K562 (cell line): Measurements from ENCODE around the gene SNX10. TPM values are rescaled to one million over a fixed set of nuclear protein-coding genes. Genes with fewer than 3 reads are reported as not detected.

Source experiments
- ATAC-seq: fragments of 200-7000 bp; cut with Tn5 transposase; 3 replicates; pipeline ENCODE4 v1.9.1; 2020; ENCODE audit warnings: moderate library complexity
- BruUV-seq: library from RNA; stranded (reverse); fragments of 400-500 nt; replicated peaks from 2 replicates; lab custom pipeline; 2021; lab: Mats Ljungman, UMichigan
- CTCF ChIA-PET: fragments of 300-600 bp; formaldehyde crosslinking; extraction: SDS; loops from one replicate; lab custom pipeline; 2021; ENCODE audit warnings: low intra/inter-chr PET ratio; lab: Yijun Ruan, JAX
- POLR2A ChIA-PET: fragments of 300-600, 350-650 bp; sonication (Branson Sonifier 250); formaldehyde crosslinking; extraction: SDS; loops from one replicate; lab custom pipeline; 2021; ENCODE audit warnings: antibody characterized with exemption, inconsistent platforms; lab: Yijun Ruan, JAX
- DNase-seq, 4 experiments: peaks; one replicate each; pipeline versions ENCODE4 v3.0.0 to v3.0.0-alpha.2; 2011 to 2018; ENCODE audit warnings: low spot score in 3 of 4, mixed read lengths in 3 of 4; ENCODE audit errors: extremely low read depth in 1 of 4
- FAIRE-seq: peaks from 2 replicates; lab custom pipeline; 2011; peaks lifted over from hg19 to GRCh38; lab: Jason Lieb, UNC
- H2AFZ ChIP-seq: 2 replicates; pipeline ENCODE4 v1.6.0; 2011; ENCODE audit warnings: low read depth, low read length, control low read depth, inconsistent platforms
- H3K27ac ChIP-seq: fragments of 200-600 bp; 3 replicates; pipeline ENCODE4 v1.8.0; 2011; ENCODE audit warnings: low read depth, mild to moderate bottlenecking, control low read depth, inconsistent platforms, low read length, moderate library complexity, mixed read lengths; ENCODE audit errors: extremely low read depth
- H3K27me3 ChIP-seq, 2 experiments: fragments of 300-600 bp in 1 of 2; 2 replicates in 1 of 2; 3 replicates in 1 of 2; pipeline versions ENCODE4 v1.6.0 to v1.8.0; 2011; ENCODE audit warnings: inconsistent platforms in 2 of 2, low read length in 2 of 2, mild to moderate bottlenecking in 1 of 2, mixed read lengths in 1 of 2, moderate library complexity in 1 of 2; ENCODE audit not compliant: control insufficient read depth in 2 of 2, insufficient read depth in 2 of 2
- H3K36me3 ChIP-seq: fragments of 300-600 bp; 3 replicates; pipeline ENCODE4 v1.8.0; 2011; ENCODE audit warnings: mild to moderate bottlenecking, low read length, inconsistent platforms; ENCODE audit not compliant: control insufficient read depth, insufficient read depth
- H3K4me1 ChIP-seq, 2 experiments: fragments of 200-600 bp in 1 of 2; replicated peaks in 1 of 2; 2 replicates in 1 of 2; 3 replicates in 1 of 2; pipeline versions ENCODE4 v1.5.1 to v1.8.0; 2011; ENCODE audit warnings: inconsistent platforms in 2 of 2, low read length in 2 of 2, mild to moderate bottlenecking in 1 of 2, mixed read lengths in 1 of 2, moderate library complexity in 1 of 2; ENCODE audit not compliant: control insufficient read depth in 2 of 2, insufficient read depth in 2 of 2
- H3K4me2 ChIP-seq: 2 replicates; pipeline ENCODE4 v1.6.1; 2011; ENCODE audit warnings: low read length, control low read depth, inconsistent platforms, mixed read lengths; ENCODE audit not compliant: insufficient read depth
- H3K4me3 ChIP-seq: fragments of 200-600 bp; sonication (generic), shearing (Covaris generic); 2 replicates; pipeline ENCODE4 v1.5.1; 2016; ENCODE audit warnings: control low read depth, inconsistent platforms
- H3K79me2 ChIP-seq: fragments of 200-600 bp; 3 replicates; pipeline ENCODE4 v1.8.0; 2011; ENCODE audit warnings: low read length, inconsistent platforms; ENCODE audit not compliant: control insufficient read depth, insufficient read depth
- H3K9ac ChIP-seq, 2 experiments: 2 replicates each; pipeline versions ENCODE4 v1.6.0 to v1.6.1; 2011; ENCODE audit warnings: low read depth in 2 of 2, low read length in 2 of 2, control low read depth in 1 of 2, inconsistent platforms in 1 of 2, mild to moderate bottlenecking in 1 of 2, mixed read lengths in 1 of 2; ENCODE audit not compliant: insufficient read depth in 1 of 2
- H3K9me1 ChIP-seq: one replicate; pipeline ENCODE4 v1.6.0; 2011; ENCODE audit warnings: inconsistent platforms, mild to moderate bottlenecking, low read length, moderate library complexity; ENCODE audit not compliant: control insufficient read depth, insufficient read depth
- H3K9me3 ChIP-seq: replicated peaks from 2 replicates; pipeline ENCODE4 v1.5.1; 2011; ENCODE audit warnings: low read depth, low read length, inconsistent platforms; ENCODE audit not compliant: control insufficient read depth, insufficient read depth
- H4K20me1 ChIP-seq: replicated peaks from 2 replicates; pipeline ENCODE4 v1.6.1; 2011; ENCODE audit warnings: low read length, inconsistent platforms, mixed read lengths; ENCODE audit not compliant: control insufficient read depth, insufficient read depth
- ARID1B ChIP-seq: fragments of 450-650 bp; IDR thresholded peaks from 2 replicates; pipeline ENCODE4 v1.6.1; 2016; ENCODE audit warnings: antibody characterized with exemption, mild to moderate bottlenecking, inconsistent platforms
- C11orf30 ChIP-seq: fragments of 450-650 bp; IDR thresholded peaks from 2 replicates; pipeline ENCODE4 v1.6.1; 2016; ENCODE audit warnings: low read depth, mild to moderate bottlenecking
- CBFA2T3 ChIP-seq: fragments of 450-650 bp; IDR thresholded peaks from 2 replicates; pipeline ENCODE4 v1.6.1; 2017
- CHCHD3 ChIP-seq: fragments of 250-450 bp; sonication (Bioruptor Pico); IDR thresholded peaks from 2 replicates; pipeline ENCODE4 v2.1.2; 2022; ENCODE audit warnings: mild to moderate bottlenecking
- EHMT2 ChIP-seq: fragments of 450-650 bp; IDR thresholded peaks from 2 replicates; pipeline ENCODE4 v1.6.1; 2018; ENCODE audit warnings: antibody characterized with exemption
- HDAC1 ChIP-seq, 2 experiments: fragments of 450-650 bp; IDR thresholded peaks; 2 replicates each; pipeline ENCODE4 v1.6.1; 2016 to 2017; ENCODE audit warnings: inconsistent platforms in 1 of 2, mild to moderate bottlenecking in 1 of 2, moderate library complexity in 1 of 2
- NRF1 ChIP-seq, 2 experiments: fragments of 450-650 bp; IDR thresholded peaks in 1 of 2; conservative IDR thresholded peaks in 1 of 2; 2 replicates each; pipeline ENCODE4 v1.6.1; 2014; ENCODE audit warnings: mild to moderate bottlenecking in 2 of 2
- ZNF668 ChIP-seq: fragments of 250-450 bp; sonication (Bioruptor Pico); IDR thresholded peaks from 2 replicates; pipeline ENCODE4 v1.8.0; 2022; ENCODE audit warnings: mild to moderate bottlenecking, inconsistent platforms
- WGBS: fragments of 100-300 bp; shearing (Covaris generic); methylation state at CpG from one replicate; pipeline ENCODE4 v1.1.6; 2016; ENCODE audit warnings: low coverage, mixed read lengths; ENCODE audit not compliant: insufficient coverage; ENCODE audit errors: missing lambda C conversion rate; 5-methylcytosine and 5-hydroxymethylcytosine counted together
- in situ Hi-C: fragments of 300-500 bp; cut with MboI; formaldehyde crosslinking; loops from 4 replicates; pipeline ENCODE4 v1.15.0; 2018; ENCODE audit warnings: inconsistent platforms, mixed read lengths
- intact Hi-C: fragments of 100-400 bp; cut with micrococcal nuclease; formaldehyde crosslinking; loops from 2 replicates; pipeline ENCODE4 v1.14.2; 2022
- polyA plus RNA-seq, 8 experiments: library from polyadenylated mRNA; depleted of rRNA in 4 of 8; stranded (reverse) in 5 of 8; unstranded in 3 of 8; fragments of >200 nt; fragmentation: Nextera tagmentation in 2 of 8; fragmentation: Illumina TruSeq in 1 of 8; extraction: Ambion mirVana in 2 of 8; extraction: Trizol in 1 of 8; gene quantifications; 2 replicates each; pipeline versions ENCODE4 v1.2.1 to v1.2.3, GENCODE V29; 2011 to 2014; ENCODE audit warnings: inconsistent platforms in 1 of 8, missing spikeins in 1 of 8
- total RNA-seq, 7 experiments: library from RNA; depleted of rRNA in 6 of 7; stranded (reverse); fragments of >200 nt in 6 of 7; fragmentation: Illumina TruSeq in 2 of 7; extraction: Trizol in 2 of 7; gene quantifications; 2 replicates each; pipeline versions ENCODE4 v1.2.1 to v1.2.3, GENCODE V29; 2011 to 2021; ENCODE audit warnings: low replicate concordance in 1 of 7
- TF ChIP-seq, protein P1 (sequence below): fragments of 150-350 bp; IDR thresholded peaks from 2 replicates; pipeline ENCODE4 v1.6.1; 2014; ENCODE audit warnings: low read depth, mild to moderate bottlenecking, low read length, borderline replicate concordance
- TF ChIP-seq, protein P2 (sequence below): fragments of 200-800 bp; sonication (Bioruptor generic); IDR thresholded peaks from 2 replicates; pipeline ENCODE4 v1.6.1; 2017; ENCODE audit warnings: missing genetic modification characterization, missing compliant biosample characterization
- TF ChIP-seq, protein P3 (sequence below): fragments of 450-650 bp; IDR thresholded peaks from 2 replicates; pipeline ENCODE4 v1.6.1; 2017; ENCODE audit warnings: antibody characterized with exemption
- TF ChIP-seq, protein P4 (sequence below): fragments of 250-450 bp; sonication (Bioruptor Pico); IDR thresholded peaks from 2 replicates; pipeline ENCODE4 v1.4.0; 2020

SNX10 gene
- total and polyA plus RNA-seq, 9 of the 15 experiments (the other 6 are each of a cell fraction or from before 2014, with no cell fraction given): 6.9 to 16.5 (median 11.5) TPM

DNA sequence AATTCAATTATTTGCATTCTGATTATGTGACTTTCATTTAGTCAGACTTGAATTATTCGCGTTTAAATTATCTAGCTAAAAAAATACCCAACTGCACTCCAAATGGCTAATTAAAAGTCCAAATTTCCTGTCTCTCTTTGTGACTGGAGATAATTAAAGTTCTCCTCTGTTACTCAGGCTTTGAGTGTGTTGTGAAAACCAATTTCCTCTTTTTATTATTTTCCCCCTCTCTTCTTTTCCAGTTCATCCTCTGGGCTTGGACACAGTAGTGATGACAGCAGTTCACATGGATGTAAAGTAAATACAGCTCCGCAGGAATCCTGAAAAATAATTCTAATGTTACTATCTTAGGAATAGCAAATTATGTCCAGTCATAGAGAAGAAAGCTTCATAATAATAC, 80.6 kb downstream of the SNX10 start (continued):
- TF ChIP-seq, protein P1, sequence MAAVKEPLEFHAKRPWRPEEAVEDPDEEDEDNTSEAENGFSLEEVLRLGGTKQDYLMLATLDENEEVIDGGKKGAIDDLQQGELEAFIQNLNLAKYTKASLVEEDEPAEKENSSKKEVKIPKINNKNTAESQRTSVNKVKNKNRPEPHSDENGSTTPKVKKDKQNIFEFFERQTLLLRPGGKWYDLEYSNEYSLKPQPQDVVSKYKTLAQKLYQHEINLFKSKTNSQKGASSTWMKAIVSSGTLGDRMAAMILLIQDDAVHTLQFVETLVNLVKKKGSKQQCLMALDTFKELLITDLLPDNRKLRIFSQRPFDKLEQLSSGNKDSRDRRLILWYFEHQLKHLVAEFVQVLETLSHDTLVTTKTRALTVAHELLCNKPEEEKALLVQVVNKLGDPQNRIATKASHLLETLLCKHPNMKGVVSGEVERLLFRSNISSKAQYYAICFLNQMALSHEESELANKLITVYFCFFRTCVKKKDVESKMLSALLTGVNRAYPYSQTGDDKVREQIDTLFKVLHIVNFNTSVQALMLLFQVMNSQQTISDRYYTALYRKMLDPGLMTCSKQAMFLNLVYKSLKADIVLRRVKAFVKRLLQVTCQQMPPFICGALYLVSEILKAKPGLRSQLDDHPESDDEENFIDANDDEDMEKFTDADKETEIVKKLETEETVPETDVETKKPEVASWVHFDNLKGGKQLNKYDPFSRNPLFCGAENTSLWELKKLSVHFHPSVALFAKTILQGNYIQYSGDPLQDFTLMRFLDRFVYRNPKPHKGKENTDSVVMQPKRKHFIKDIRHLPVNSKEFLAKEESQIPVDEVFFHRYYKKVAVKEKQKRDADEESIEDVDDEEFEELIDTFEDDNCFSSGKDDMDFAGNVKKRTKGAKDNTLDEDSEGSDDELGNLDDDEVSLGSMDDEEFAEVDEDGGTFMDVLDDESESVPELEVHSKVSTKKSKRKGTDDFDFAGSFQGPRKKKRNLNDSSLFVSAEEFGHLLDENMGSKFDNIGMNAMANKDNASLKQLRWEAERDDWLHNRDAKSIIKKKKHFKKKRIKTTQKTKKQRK: no peak
- TF ChIP-seq, protein P2, sequence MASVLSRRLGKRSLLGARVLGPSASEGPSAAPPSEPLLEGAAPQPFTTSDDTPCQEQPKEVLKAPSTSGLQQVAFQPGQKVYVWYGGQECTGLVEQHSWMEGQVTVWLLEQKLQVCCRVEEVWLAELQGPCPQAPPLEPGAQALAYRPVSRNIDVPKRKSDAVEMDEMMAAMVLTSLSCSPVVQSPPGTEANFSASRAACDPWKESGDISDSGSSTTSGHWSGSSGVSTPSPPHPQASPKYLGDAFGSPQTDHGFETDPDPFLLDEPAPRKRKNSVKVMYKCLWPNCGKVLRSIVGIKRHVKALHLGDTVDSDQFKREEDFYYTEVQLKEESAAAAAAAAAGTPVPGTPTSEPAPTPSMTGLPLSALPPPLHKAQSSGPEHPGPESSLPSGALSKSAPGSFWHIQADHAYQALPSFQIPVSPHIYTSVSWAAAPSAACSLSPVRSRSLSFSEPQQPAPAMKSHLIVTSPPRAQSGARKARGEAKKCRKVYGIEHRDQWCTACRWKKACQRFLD (CRISPR knock-in tag): no peak

DNA sequence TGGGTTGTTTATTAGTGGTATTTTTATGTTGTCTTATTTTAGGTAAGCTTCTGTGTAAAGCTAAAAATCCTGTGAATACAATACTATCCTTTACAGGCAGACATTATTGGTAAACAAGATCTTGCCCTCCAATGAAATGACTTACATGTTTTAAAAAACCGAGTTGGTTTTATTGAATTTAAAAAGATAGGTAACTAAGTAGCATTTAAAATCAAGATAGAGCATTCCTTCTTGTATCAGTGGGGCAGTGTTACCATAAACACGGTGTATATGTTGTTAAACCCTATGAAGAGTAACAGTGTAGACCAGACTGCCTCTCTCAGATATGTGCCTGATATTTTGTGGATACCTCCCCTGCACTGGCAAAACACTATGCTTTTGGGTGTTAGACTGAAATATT, 81.0 kb downstream of the SNX10 start:
- H3K4me3 ChIP-seq: no peak overlapping the region
- no peak for ATAC-seq
- no peaks in the 10 kb centered on the region for H3K27me3 ChIP-seq
- H3K9me1 ChIP-seq: no peaks in the 10 kb centered on the region
- no TSS peak for BruUV-seq
- POLR2A ChIA-PET: no interaction called here
- no peaks in the 10 kb centered on the region; the same call in 2 of the 3 replicates for H3K36me3 ChIP-seq
- in situ Hi-C loops (no loop called here), intact Hi-C loops (no loop called here)
- DNase-seq: no peak
- no peak overlapping the region for H3K4me2 ChIP-seq
- no peak overlapping the region for H3K9ac ChIP-seq
- H4K20me1 ChIP-seq: no peaks in the 10 kb centered on the region
- CTCF ChIA-PET: interaction anchor here (1.5 to 5.8 kb wide), 2 partner anchors 129 to 296 kb away, joined by 5 to 78 read pairs; no protein-coding TSS in a partner anchor
- 10% methylated on average over 2 of the region's 2 CpGs for WGBS
- FAIRE-seq: no peak
- H3K27ac ChIP-seq: no peak overlapping the region
- H3K79me2 ChIP-seq: no peaks in the 10 kb centered on the region
- peaks cover 0 to 9% of the 10 kb centered on the region in 2 experiments; a peak in 1 of 5 replicates for H3K4me1 ChIP-seq
- H2AFZ ChIP-seq: no peak overlapping the region
- H3K9me3 ChIP-seq: 0 out of 2 replicates have a peak, but pooled peaks cover 2% of the 10 kb centered on the region
- no peak for TF ChIP-seq EHMT2
- TF ChIP-seq ARID1B: no peak
- no peak for TF ChIP-seq ZNF668 (CRISPR knock-in tag)
- TF ChIP-seq C11orf30: no peak
- TF ChIP-seq, protein P3, sequence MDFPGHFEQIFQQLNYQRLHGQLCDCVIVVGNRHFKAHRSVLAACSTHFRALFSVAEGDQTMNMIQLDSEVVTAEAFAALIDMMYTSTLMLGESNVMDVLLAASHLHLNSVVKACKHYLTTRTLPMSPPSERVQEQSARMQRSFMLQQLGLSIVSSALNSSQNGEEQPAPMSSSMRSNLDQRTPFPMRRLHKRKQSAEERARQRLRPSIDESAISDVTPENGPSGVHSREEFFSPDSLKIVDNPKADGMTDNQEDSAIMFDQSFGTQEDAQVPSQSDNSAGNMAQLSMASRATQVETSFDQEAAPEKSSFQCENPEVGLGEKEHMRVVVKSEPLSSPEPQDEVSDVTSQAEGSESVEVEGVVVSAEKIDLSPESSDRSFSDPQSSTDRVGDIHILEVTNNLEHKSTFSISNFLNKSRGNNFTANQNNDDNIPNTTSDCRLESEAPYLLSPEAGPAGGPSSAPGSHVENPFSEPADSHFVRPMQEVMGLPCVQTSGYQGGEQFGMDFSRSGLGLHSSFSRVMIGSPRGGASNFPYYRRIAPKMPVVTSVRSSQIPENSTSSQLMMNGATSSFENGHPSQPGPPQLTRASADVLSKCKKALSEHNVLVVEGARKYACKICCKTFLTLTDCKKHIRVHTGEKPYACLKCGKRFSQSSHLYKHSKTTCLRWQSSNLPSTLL: no peak
- no peak for TF ChIP-seq HDAC1 (IDR thresholded peaks at IDR 0.05)
- TF ChIP-seq CHCHD3 (CRISPR knock-in tag): no peak
- no peak for TF ChIP-seq CBFA2T3
- no peak for TF ChIP-seq NRF1 (conservative IDR thresholded peaks at IDR 0.05 in 1 of 2, IDR thresholded peaks at IDR 0.05 in 1 of 2)
- TF ChIP-seq, protein P4, sequence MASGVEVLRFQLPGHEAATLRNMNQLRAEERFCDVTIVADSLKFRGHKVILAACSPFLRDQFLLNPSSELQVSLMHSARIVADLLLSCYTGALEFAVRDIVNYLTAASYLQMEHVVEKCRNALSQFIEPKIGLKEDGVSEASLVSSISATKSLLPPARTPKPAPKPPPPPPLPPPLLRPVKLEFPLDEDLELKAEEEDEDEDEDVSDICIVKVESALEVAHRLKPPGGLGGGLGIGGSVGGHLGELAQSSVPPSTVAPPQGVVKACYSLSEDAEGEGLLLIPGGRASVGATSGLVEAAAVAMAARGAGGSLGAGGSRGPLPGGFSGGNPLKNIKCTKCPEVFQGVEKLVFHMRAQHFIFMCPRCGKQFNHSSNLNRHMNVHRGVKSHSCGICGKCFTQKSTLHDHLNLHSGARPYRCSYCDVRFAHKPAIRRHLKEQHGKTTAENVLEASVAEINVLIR: no peak
